HepG2 (cell line): ENCODE data around the gene IFNA4. TPM values are rescaled to one million over a fixed set of nuclear protein-coding genes. Genes with fewer than 3 reads are reported as not detected.
"Not testable (repeated sequence)": the region's sequence is repeated elsewhere in the genome, so short reads cannot be mapped to it uniquely, and the experiment has no call there.

Source experiments
- ATAC-seq: fragments of 200-7000 bp; cut with Tn5 transposase; 3 replicates; pipeline ENCODE4 v1.9.1; 2020; ENCODE audit warnings: mild to moderate bottlenecking, moderate library complexity
- BruUV-seq: library from RNA; stranded (reverse); fragments of 400-500 nt; replicated peaks from 2 replicates; lab custom pipeline; 2021; lab: Mats Ljungman, UMichigan
- CTCF ChIA-PET: fragments of 300-600 bp; formaldehyde crosslinking; extraction: SDS; loops from one replicate; lab custom pipeline; 2021; ENCODE audit warnings: low total read pairs, inconsistent platforms, low intra/inter-chr PET ratio; lab: Yijun Ruan, JAX
- POLR2A ChIA-PET: fragments of 350-600 bp; sonication (Branson Sonifier 250); formaldehyde crosslinking; loops from one replicate; lab custom pipeline; 2020; ENCODE audit warnings: antibody characterized with exemption, inconsistent platforms; lab: Yijun Ruan, JAX
- DNase-seq: peaks from one replicate; pipeline ENCODE4 v3.0.0-alpha.2; 2015; ENCODE audit warnings: low spot score
- FAIRE-seq: peaks from 3 replicates; lab custom pipeline; 2011; peaks lifted over from hg19 to GRCh38; lab: Jason Lieb, UNC
- H2AFZ ChIP-seq: one replicate; pipeline ENCODE4 v1.6.1; 2011; ENCODE audit warnings: low read length, inconsistent platforms
- H3K27ac ChIP-seq: fragments of 300-600 bp; 3 replicates; pipeline ENCODE4 v1.8.0; 2011; ENCODE audit warnings: mixed run types, mild to moderate bottlenecking, mixed read lengths, low read length, inconsistent platforms; ENCODE audit not compliant: insufficient read depth; ENCODE audit errors: extremely low read length
- H3K27me3 ChIP-seq, 2 experiments: fragments of 200-600 bp in 1 of 2; 2 replicates in 1 of 2; 3 replicates in 1 of 2; pipeline versions ENCODE4 v1.6.0 to v1.8.0; 2011; ENCODE audit warnings: low read length in 2 of 2, mild to moderate bottlenecking in 2 of 2, moderate library complexity in 2 of 2, inconsistent platforms in 1 of 2; ENCODE audit not compliant: insufficient read depth in 2 of 2, control insufficient read depth in 1 of 2
- H3K36me3 ChIP-seq, 2 experiments: fragments of 200-600 bp in 1 of 2; replicated peaks in 1 of 2; 2 replicates in 1 of 2; 3 replicates in 1 of 2; pipeline versions ENCODE4 v1.5.1 to v1.8.0; 2011; ENCODE audit warnings: low read length in 2 of 2, inconsistent platforms in 1 of 2; ENCODE audit not compliant: insufficient read depth in 2 of 2, control insufficient read depth in 1 of 2
- H3K4me1 ChIP-seq: 2 replicates; pipeline ENCODE4 v1.5.1; 2012; ENCODE audit warnings: low read length, inconsistent platforms; ENCODE audit not compliant: insufficient read depth
- H3K4me2 ChIP-seq: 2 replicates; pipeline ENCODE4 v1.6.0; 2011; ENCODE audit warnings: low read depth, low read length, inconsistent platforms
- H3K4me3 ChIP-seq, 3 experiments: fragments of 200-600 bp in 1 of 3; sonication (generic), shearing (Covaris generic) in 1 of 3; replicated peaks in 1 of 3; 2 replicates each; pipeline ENCODE4 v1.5.1; 2011 to 2016; ENCODE audit warnings: low read length in 3 of 3, inconsistent platforms in 2 of 3, low read depth in 2 of 3, mild to moderate bottlenecking in 2 of 3, control low read depth in 1 of 3, mixed read lengths in 1 of 3; ENCODE audit not compliant: insufficient read depth in 1 of 3
- H3K79me2 ChIP-seq: one replicate; pipeline ENCODE4 v1.6.1; 2011; ENCODE audit warnings: low read length, inconsistent platforms; ENCODE audit not compliant: insufficient read depth
- H3K9ac ChIP-seq: 2 replicates; pipeline ENCODE4 v1.6.0; 2011; ENCODE audit warnings: mild to moderate bottlenecking, low read depth, low read length, inconsistent platforms; ENCODE audit not compliant: insufficient read depth
- H3K9me3 ChIP-seq: 2 replicates; pipeline ENCODE4 v1.5.1; 2012; ENCODE audit warnings: mild to moderate bottlenecking, low read length
- H4K20me1 ChIP-seq: 2 replicates; pipeline ENCODE4 v1.6.0; 2011; ENCODE audit warnings: inconsistent platforms, mild to moderate bottlenecking, low read length, moderate library complexity; ENCODE audit not compliant: insufficient read depth
- DNMT1 ChIP-seq: sonication (generic); formaldehyde crosslinking; IDR thresholded peaks from 2 replicates; pipeline ENCODE4 v1.5.1; 2020; ENCODE audit warnings: mild to moderate bottlenecking, missing genetic modification reagents
- FOXK2 ChIP-seq: fragments of 450-650 bp; IDR thresholded peaks from 2 replicates; pipeline ENCODE4 v1.6.1; 2016
- HIC2 ChIP-seq: sonication (generic); formaldehyde crosslinking; IDR thresholded peaks from 2 replicates; pipeline ENCODE4 v1.9.0; 2022; ENCODE audit warnings: low read depth, missing genetic modification reagents
- HNF4G ChIP-seq, 2 experiments: sonication (generic) in 1 of 2; formaldehyde crosslinking in 1 of 2; IDR thresholded peaks; 2 replicates each; pipeline versions ENCODE4 v1.4.0 to v1.6.1; 2011 to 2020; ENCODE audit warnings: borderline replicate concordance in 2 of 2, low read depth in 2 of 2, mild to moderate bottlenecking in 2 of 2, low read length in 1 of 2, missing genetic modification reagents in 1 of 2, moderate library complexity in 1 of 2
- HOXA5 ChIP-seq: sonication (generic); formaldehyde crosslinking; IDR thresholded peaks from 2 replicates; pipeline ENCODE4 v1.4.0; 2020; ENCODE audit warnings: missing genetic modification reagents
- MIXL1 ChIP-seq: IDR thresholded peaks from 2 replicates; pipeline ENCODE4 v1.6.1; 2016
- NFKB2 ChIP-seq: sonication (generic); formaldehyde crosslinking; IDR thresholded peaks from 2 replicates; pipeline ENCODE4 v1.4.0; 2020; ENCODE audit warnings: missing genetic modification reagents, borderline replicate concordance
- PHF21A ChIP-seq: sonication (generic); formaldehyde crosslinking; IDR thresholded peaks from 2 replicates; pipeline ENCODE4 v1.5.0; 2020; ENCODE audit warnings: mild to moderate bottlenecking, missing genetic modification reagents
- PTBP1 ChIP-seq: fragments of 200-400 bp; formaldehyde crosslinking; IDR thresholded peaks from 2 replicates; pipeline ENCODE4 v1.6.1; 2018; ENCODE audit warnings: low read length, low read depth; ENCODE audit not compliant: poor library complexity, severe bottlenecking
- RFXANK ChIP-seq: IDR thresholded peaks from 2 replicates; pipeline ENCODE4 v1.6.1; 2016
- ZNF510 ChIP-seq: sonication (generic); formaldehyde crosslinking; IDR thresholded peaks from 2 replicates; pipeline ENCODE4 v1.4.0; 2020; ENCODE audit warnings: low read depth, mild to moderate bottlenecking, missing genetic modification reagents
- ZNF883 ChIP-seq: sonication (generic); formaldehyde crosslinking; IDR thresholded peaks from 2 replicates; pipeline ENCODE4 v1.5.1; 2020; ENCODE audit warnings: mild to moderate bottlenecking, missing genetic modification reagents; ENCODE audit errors: not compliant biosample characterization
- WGBS: methylation state at CpG from one replicate; pipeline ENCODE4 v1.1.6; 2017; ENCODE audit warnings: low lambda C conversion rate; 5-methylcytosine and 5-hydroxymethylcytosine counted together
- in situ Hi-C: cut with HindIII; loops from 2 replicates; pipeline ENCODE4 v1.10.0; 2017; ENCODE audit warnings: low pct_unique_long_range_greater_than_20kb; ENCODE audit not compliant: extremely low pct_ligation_motif_present
- intact Hi-C: fragments of 100-400 bp; cut with micrococcal nuclease; formaldehyde crosslinking; loops from one replicate; pipeline ENCODE4 v1.10.0; 2022; ENCODE audit not compliant: unreplicated experiment
- polyA plus RNA-seq, 8 experiments: library from polyadenylated mRNA; depleted of rRNA in 3 of 8; stranded (reverse) in 7 of 8; unstranded in 1 of 8; fragments of >200 nt; fragmentation: Illumina TruSeq in 4 of 8; extraction: Trizol in 4 of 8; gene quantifications; 2 replicates each; pipeline versions ENCODE4 v1.2.1 to v1.2.3, GENCODE V29; 2011 to 2016; ENCODE audit warnings: low read depth in 4 of 8, missing spikeins in 1 of 8, mixed read lengths in 1 of 8; ENCODE audit not compliant: insufficient read depth in 1 of 8
- total RNA-seq, 5 experiments: library from RNA; depleted of rRNA; stranded (reverse); fragments of >200 nt; fragmentation: Illumina TruSeq; extraction: Trizol; gene quantifications; 2 replicates each; pipeline ENCODE4 v1.2.3, GENCODE V29; 2016; ENCODE audit warnings: low read depth in 1 of 5

The IFNA4 gene
- total and polyA plus RNA-seq, 2 of the 13 experiments (the other 11 are each of a cell fraction or from before 2014, with no cell fraction given): not detected

- H3K27me3 ChIP-seq, H4K20me1 ChIP-seq, H3K36me3 ChIP-seq, H3K79me2 ChIP-seq, intact Hi-C loops, BruUV-seq, H2AFZ ChIP-seq, FAIRE-seq, CTCF ChIA-PET, H3K27ac ChIP-seq, ATAC-seq, POLR2A ChIA-PET, H3K4me1 ChIP-seq, H3K9ac ChIP-seq, DNase-seq, H3K4me3 ChIP-seq, H3K4me2 ChIP-seq, in situ Hi-C loops, H3K9me3 ChIP-seq: not testable (repeated sequence)
- 0% methylated on average over 1 of the region's 2 CpGs for WGBS
These were observed 24.8 kb upstream of the IFNA4 start for GRCh38 chr9:21212160-21212559.

DNA sequence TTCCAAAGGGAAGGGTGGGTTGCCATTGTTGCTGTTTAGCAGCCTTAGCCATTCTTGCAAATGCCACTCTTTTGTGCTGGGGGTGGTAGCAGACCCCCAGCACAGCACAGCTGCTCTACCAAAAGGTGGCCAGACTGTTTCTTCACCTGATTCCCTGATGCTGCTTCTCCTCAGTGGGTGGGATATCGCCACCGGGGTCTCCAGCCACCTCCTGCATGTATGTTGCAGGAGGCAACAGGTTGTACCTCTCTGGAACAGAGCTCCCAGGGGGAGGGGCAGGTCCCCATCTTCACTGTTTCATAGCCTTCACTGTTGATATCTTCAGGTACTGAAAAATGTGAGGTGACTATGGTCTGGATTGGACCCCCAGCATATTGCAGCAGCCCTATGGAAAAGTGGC, 23.4 kb upstream of the IFNA4 start:
- H3K4me3 ChIP-seq, H3K36me3 ChIP-seq, H2AFZ ChIP-seq, H3K4me1 ChIP-seq, in situ Hi-C loops, FAIRE-seq, intact Hi-C loops, ATAC-seq, H3K9ac ChIP-seq, H3K9me3 ChIP-seq, H4K20me1 ChIP-seq, DNase-seq, H3K27ac ChIP-seq, H3K27me3 ChIP-seq, CTCF ChIA-PET, H3K79me2 ChIP-seq, BruUV-seq, POLR2A ChIA-PET, H3K4me2 ChIP-seq: not testable (repeated sequence)
- WGBS: 6% methylated on average over 2 of the region's 2 CpGs

- CTCF ChIA-PET: no interaction called here
- FAIRE-seq: no peak
- 0% methylated on average over 4 of the region's 7 CpGs for WGBS
- no peak for TF ChIP-seq DNMT1
- no peak for TF ChIP-seq ZNF510
- no peak for TF ChIP-seq RFXANK (CRISPR knock-in tag)
- TF ChIP-seq HOXA5 (CRISPR knock-in tag): no peak
- TF ChIP-seq FOXK2: no peak
- TF ChIP-seq HNF4G (IDR thresholded peaks at IDR 0.05; ENCODE audit: borderline replicate concordance, low read depth, low read length): no peak
- TF ChIP-seq HNF4G (CRISPR knock-in tag; IDR thresholded peaks at IDR 0.05; ENCODE audit: borderline replicate concordance, low read depth): no peak
- TF ChIP-seq PTBP1: no peak
- TF ChIP-seq PHF21A: no peak
- no peak for TF ChIP-seq MIXL1
- no peak for TF ChIP-seq HIC2 (CRISPR knock-in tag)
- no peak for TF ChIP-seq ZNF883 (CRISPR knock-in tag)
- TF ChIP-seq NFKB2 (CRISPR knock-in tag): no peak
These were observed 22.9 kb upstream of the IFNA4 start for GRCh38 chr9:21210311-21210710.

More at GRCh38 chr9:21210311-21210710, 22.9 kb upstream of the IFNA4 start:
- intact Hi-C loops (no loop called here), in situ Hi-C loops (no loop called here)
- no peak for ATAC-seq
- no peaks in the 10 kb centered on the region for H4K20me1 ChIP-seq
- no peak overlapping the region for H3K9ac ChIP-seq
- H3K4me2 ChIP-seq: no peak overlapping the region
- H2AFZ ChIP-seq: no peak overlapping the region
- no TSS peak for BruUV-seq
- DNase-seq: no peak
- H3K4me1 ChIP-seq: no peaks in the 10 kb centered on the region
- H3K4me3 ChIP-seq: no peak overlapping the region
- no peak overlapping the region for H3K27ac ChIP-seq
- no peaks in the 10 kb centered on the region for H3K27me3 ChIP-seq
- H3K9me3 ChIP-seq: no peaks in the 10 kb centered on the region
- H3K79me2 ChIP-seq: no peaks in the 10 kb centered on the region
- POLR2A ChIA-PET: no interaction called here
- H3K36me3 ChIP-seq: no peaks in the 10 kb centered on the region
